ENCODE results near the gene ERCC6L2.

DNA sequence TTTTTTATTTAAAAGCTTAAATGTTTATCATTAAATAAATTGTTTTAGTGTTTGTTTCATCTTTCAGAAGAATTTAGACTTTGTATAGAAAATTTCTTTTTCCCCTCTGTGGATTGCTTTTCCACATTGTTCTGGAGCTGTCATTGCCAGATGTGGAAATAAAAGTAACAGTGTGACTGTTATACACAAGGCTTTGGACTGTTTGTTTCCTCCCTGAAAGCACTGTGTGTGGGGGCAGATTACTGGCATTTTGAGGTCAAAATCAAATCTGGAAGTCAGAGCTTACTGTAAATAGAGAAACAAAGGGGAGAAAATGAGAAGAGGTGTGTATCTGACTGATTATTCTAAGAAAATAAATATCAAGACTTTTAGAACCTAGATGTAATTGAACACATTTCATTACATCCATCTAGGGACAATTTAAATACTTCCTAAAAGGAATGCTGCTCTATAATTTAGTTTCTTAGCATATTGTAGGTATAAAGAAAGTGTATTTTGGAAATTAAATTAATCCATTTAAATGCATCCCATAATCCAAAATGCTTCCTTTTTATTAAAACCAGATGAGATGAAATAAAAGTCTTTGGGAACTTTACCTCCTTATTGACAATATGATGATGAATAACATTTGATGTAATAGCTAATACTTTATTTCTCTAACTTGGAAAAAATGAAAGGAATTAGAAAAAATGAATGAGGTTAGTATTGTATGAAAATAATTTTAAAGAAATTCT is 51.9 kb downstream of the ERCC6L2 start:
- no peak for TF ChIP-seq MAX (IDR thresholded peaks at IDR 0.05; ENCODE audit: low read depth, low read length)
- no peak for TF ChIP-seq SUZ12 (IDR thresholded peaks at IDR 0.05; ENCODE audit: unreplicated experiment)
- TF ChIP-seq HDGF (IDR thresholded peaks at IDR 0.05) = no peak
- TF ChIP-seq, protein P1, sequence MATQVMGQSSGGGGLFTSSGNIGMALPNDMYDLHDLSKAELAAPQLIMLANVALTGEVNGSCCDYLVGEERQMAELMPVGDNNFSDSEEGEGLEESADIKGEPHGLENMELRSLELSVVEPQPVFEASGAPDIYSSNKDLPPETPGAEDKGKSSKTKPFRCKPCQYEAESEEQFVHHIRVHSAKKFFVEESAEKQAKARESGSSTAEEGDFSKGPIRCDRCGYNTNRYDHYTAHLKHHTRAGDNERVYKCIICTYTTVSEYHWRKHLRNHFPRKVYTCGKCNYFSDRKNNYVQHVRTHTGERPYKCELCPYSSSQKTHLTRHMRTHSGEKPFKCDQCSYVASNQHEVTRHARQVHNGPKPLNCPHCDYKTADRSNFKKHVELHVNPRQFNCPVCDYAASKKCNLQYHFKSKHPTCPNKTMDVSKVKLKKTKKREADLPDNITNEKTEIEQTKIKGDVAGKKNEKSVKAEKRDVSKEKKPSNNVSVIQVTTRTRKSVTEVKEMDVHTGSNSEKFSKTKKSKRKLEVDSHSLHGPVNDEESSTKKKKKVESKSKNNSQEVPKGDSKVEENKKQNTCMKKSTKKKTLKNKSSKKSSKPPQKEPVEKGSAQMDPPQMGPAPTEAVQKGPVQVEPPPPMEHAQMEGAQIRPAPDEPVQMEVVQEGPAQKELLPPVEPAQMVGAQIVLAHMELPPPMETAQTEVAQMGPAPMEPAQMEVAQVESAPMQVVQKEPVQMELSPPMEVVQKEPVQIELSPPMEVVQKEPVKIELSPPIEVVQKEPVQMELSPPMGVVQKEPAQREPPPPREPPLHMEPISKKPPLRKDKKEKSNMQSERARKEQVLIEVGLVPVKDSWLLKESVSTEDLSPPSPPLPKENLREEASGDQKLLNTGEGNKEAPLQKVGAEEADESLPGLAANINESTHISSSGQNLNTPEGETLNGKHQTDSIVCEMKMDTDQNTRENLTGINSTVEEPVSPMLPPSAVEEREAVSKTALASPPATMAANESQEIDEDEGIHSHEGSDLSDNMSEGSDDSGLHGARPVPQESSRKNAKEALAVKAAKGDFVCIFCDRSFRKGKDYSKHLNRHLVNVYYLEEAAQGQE (IDR thresholded peaks at IDR 0.05; ENCODE audit: low read depth, low read length) = no peak
- no peak for TF ChIP-seq HCFC1 (IDR thresholded peaks at IDR 0.05; ENCODE audit: low read length)
- no peak for TF ChIP-seq POLR2AphosphoS5 (IDR thresholded peaks at IDR 0.05; ENCODE audit: low read length)
- TF ChIP-seq POLR2A (IDR thresholded peaks at IDR 0.05; ENCODE audit: low read depth, low read length) = no peak
- TF ChIP-seq CHD2 (IDR thresholded peaks at IDR 0.05; ENCODE audit: borderline replicate concordance, low read depth, low read length) = no peak
- no peak for TF ChIP-seq BRCA1 (IDR thresholded peaks at IDR 0.05; ENCODE audit: low read depth, low read length)
- no peak for TF ChIP-seq FOS (IDR thresholded peaks at IDR 0.05; ENCODE audit: borderline replicate concordance, extremely low read depth, insufficient read length)
- TF ChIP-seq, protein P2, sequence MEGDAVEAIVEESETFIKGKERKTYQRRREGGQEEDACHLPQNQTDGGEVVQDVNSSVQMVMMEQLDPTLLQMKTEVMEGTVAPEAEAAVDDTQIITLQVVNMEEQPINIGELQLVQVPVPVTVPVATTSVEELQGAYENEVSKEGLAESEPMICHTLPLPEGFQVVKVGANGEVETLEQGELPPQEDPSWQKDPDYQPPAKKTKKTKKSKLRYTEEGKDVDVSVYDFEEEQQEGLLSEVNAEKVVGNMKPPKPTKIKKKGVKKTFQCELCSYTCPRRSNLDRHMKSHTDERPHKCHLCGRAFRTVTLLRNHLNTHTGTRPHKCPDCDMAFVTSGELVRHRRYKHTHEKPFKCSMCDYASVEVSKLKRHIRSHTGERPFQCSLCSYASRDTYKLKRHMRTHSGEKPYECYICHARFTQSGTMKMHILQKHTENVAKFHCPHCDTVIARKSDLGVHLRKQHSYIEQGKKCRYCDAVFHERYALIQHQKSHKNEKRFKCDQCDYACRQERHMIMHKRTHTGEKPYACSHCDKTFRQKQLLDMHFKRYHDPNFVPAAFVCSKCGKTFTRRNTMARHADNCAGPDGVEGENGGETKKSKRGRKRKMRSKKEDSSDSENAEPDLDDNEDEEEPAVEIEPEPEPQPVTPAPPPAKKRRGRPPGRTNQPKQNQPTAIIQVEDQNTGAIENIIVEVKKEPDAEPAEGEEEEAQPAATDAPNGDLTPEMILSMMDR (IDR thresholded peaks at IDR 0.05 in 2 of 3, conservative IDR thresholded peaks at IDR 0.05 in 1 of 3; ENCODE audit: control insufficient read depth in 2 of 3, extremely low read depth in 1 of 3, insufficient read depth in 1 of 3, low read depth in 3 of 3, low read length in 3 of 3) = no peak
- TF ChIP-seq SMAD1 (IDR thresholded peaks at IDR 0.05; ENCODE audit: low read depth, partially characterized antibody) = no peak

Data from GM12878 (cell line).